ENCODE results near the gene MAPKAP1.
A peak's percentile ranks its signal among the peaks of the same experiment; 100 is the strongest.

The MAPKAP1 gene

DNA sequence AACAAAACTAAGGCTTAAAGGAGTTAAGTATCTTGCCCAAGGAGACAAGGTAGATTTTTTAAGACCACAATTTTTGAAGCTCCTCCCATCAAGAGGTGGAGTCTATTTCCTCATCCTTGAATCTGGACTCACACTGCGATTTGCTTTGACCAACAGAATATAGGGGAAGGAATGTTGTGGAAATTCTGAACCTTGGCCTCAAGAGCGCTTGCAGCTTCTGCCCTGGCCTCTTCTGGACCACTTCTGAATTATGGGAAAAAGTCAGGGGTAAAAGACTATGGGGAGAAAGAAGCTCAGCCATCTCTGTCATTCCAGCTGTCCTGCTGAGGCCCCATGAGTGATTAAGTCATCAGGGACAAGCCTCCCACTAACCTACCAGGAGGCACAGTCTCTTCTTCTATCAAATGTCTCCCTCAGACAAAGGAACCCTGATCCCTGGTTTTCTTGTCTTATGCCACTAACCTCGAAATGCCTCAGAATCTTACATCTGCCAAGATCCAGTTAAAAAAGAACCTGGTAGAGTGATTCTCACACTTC, 25.9 kb downstream of the MAPKAP1 start:
- H3K27ac Mint-ChIP-seq = no peak overlapping the region
- no peak overlapping the region for H3K4me3 Mint-ChIP-seq
- H3K9me3 Mint-ChIP-seq = no peaks in the 10 kb centered on the region
- H3K27me3 Mint-ChIP-seq = no peaks in the 10 kb centered on the region
- ATAC-seq (replicated peaks) (no peak), DNase-seq (no peak)
- H3K36me3 Mint-ChIP-seq (ENCODE audit: insufficient read depth) = peaks cover 4% of the 10 kb centered on the region
- peaks cover 8 to 13% of the 10 kb centered on the region in 2 donors for H3K4me1 Mint-ChIP-seq (ENCODE audit: low read depth in 2 of 2)

DNA sequence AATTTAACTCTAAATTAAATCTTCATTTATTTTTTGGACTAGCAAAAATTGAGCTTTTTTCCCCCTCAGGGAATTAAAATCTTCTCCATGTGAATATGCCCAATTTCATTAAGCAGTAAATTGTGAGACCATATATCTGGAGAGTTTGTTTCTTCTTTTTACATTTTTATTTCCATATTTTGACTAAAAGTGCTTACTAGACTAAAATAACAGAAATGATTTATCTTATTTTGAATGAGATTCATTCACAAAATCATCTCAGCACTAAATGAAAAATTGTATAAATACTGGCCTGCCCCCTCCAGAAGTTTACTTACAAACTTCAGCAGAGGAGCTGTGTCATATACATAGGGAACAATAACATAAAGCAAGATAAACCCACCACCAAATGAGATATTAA, 26.6 kb downstream of the MAPKAP1 start:
- H3K4me1 Mint-ChIP-seq (ENCODE audit: low read depth in 2 of 2) = peaks cover 10 to 15% of the 10 kb centered on the region in 2 donors
- H3K27ac Mint-ChIP-seq = peak overlapping the region in 1 of 2 donors; percentile 2
- H3K4me3 Mint-ChIP-seq = no peak overlapping the region
- no peaks in the 10 kb centered on the region for H3K9me3 Mint-ChIP-seq
- no peaks in the 10 kb centered on the region for H3K36me3 Mint-ChIP-seq (ENCODE audit: insufficient read depth)
- no peaks in the 10 kb centered on the region for H3K27me3 Mint-ChIP-seq
- no peak for DNase-seq
- ATAC-seq (replicated peaks) = no peak

DNA sequence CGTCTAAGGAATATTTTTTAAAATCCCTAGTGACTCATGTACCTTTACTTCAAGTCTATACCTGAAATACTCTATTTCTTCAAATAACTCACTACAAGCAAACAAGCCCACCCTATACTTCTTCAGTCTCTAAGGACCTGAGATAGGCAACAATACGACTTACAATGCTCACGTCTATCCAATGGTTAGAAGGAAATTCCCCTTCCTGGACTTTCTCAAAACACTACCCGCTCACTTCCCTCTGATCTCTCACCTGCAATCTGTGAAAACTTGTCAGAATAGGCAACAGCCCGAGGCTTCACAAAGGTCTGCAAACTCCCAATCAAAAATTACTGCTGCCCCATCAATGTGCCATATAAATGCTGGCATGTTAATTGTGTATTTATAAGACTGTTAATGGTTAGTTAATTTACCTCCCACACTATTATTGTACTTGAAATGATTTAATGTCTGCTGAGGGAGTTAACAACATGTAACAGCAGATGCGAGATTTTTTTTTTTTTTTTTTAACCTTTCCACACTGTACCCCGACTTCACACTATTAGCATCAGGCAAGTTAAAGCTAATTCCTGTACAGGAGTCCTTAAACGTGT, 27.3 kb downstream of the MAPKAP1 start:
- Mint-ChIP-seq H3K4me3 (no peak overlapping the region), H3K4me1 (ENCODE audit: low read depth in 2 of 2) (peaks cover 7 to 19% of the 10 kb centered on the region in 2 donors), H3K27me3 (no peaks in the 10 kb centered on the region)

DNA sequence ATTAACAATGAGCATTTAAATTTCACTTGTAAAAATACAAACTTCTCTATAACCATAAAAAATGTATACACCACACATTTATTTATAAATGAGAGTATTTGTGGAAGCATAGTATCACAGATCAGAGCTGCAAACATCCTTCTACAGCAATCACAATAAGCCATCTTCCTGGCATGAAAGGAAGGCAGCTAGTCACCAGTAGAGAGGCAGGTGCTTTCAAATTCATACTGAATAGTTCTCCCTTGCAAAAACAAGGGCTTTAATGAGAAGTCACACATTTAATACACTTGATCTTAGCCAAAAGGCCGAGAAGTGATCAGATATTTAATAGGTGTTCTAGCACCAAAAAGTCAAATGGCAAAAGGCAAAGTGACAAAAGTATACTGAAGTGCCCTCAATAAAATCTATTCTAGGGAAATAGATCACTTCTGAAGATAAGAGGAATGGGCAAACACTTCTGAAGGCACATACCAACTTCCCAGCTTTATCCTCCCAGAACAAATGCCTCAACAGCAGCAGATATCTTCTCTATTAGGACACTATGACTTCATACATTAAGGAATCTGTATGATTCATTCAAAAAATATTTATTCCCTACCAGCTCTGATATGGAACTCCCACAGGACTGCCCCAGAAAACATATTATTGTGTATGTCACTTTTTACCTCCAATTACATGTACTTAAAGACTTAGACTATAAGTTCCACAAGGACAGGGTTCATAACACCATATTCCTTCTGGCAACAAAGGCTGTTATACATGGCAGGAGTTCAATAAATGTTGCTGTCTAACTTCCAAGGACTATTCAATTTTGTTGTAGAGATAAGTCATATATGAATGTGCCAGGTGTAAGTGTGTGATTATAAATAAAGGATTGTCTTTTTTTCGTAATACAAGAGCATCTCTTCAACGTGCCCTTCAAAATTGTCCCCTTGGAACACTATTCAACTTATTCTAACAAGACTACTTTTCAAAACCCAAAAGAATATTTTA, 31.7 kb downstream of the MAPKAP1 start:
- ATAC-seq (replicated peaks) (no peak), DNase-seq (no peak)
- H3K36me3 Mint-ChIP-seq (ENCODE audit: insufficient read depth) = peaks cover 4% of the 10 kb centered on the region
- no peaks in the 10 kb centered on the region for H3K27me3 Mint-ChIP-seq
- H3K4me1 Mint-ChIP-seq (ENCODE audit: low read depth in 2 of 2) = peaks cover 12 to 21% of the 10 kb centered on the region in 2 donors
- no peak overlapping the region for H3K4me3 Mint-ChIP-seq
- H3K27ac Mint-ChIP-seq = peak overlapping the region; percentile 49 to 50
- no peaks in the 10 kb centered on the region for H3K9me3 Mint-ChIP-seq

More for the DNA sequence above, 27.3 kb downstream of the MAPKAP1 start:
- Mint-ChIP-seq H3K36me3 (ENCODE audit: insufficient read depth) (no peaks in the 10 kb centered on the region), H3K27ac (no peak overlapping the region), H3K9me3 (no peaks in the 10 kb centered on the region)
- DNase-seq (no peak), ATAC-seq (replicated peaks) (no peak)

DNA sequence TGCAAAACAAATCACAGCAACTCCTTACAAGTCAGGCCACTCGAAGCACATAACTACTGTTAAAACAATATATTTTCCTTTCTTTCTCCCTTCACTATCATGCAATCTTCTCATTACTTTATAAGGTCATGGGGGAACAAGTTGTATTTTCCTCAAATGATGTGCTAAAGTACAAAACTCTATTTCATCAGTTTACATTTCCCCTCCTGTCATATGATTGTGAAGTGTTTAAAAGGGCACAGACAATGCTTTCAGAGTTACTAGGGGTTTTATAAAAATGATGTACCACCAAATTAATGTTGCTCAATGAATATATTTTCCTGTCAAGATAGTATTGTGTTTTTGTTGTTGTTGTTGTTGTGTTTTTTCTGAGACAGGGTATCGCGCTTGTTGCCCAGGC, 34.1 kb downstream of the MAPKAP1 start:
- no peak for ATAC-seq (replicated peaks)
- Mint-ChIP-seq H3K27me3 (no peaks in the 10 kb centered on the region), H3K36me3 (ENCODE audit: insufficient read depth) (peaks cover 14% of the 10 kb centered on the region), H3K4me1 (ENCODE audit: low read depth in 2 of 2) (peaks cover 10 to 16% of the 10 kb centered on the region in 2 donors), H3K9me3 (no peaks in the 10 kb centered on the region), H3K27ac (no peak overlapping the region), H3K4me3 (no peak overlapping the region)
- DNase-seq = no peak

DNA sequence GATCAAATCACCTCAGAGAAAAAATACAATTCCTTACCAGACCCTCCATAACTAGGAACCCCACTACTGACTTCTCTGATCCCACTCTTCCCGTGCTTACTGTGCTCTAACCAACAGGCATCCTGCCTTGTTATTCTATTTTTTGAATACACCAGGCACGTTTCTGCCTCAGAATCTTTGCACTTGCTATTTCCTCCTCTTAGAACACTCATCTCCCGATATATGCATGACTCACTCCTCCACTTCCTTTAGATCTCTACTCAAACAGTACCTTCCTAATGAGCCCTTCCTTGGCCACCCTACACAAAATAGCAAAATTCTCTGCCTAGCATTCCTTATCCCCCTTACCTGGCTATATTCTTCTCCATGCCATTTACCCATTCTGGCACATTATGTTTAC, 43.9 kb downstream of the MAPKAP1 start:
- DNase-seq = no peak
- peak overlapping the region in 1 of 2 donors; percentile 42 for H3K27ac Mint-ChIP-seq

DNA sequence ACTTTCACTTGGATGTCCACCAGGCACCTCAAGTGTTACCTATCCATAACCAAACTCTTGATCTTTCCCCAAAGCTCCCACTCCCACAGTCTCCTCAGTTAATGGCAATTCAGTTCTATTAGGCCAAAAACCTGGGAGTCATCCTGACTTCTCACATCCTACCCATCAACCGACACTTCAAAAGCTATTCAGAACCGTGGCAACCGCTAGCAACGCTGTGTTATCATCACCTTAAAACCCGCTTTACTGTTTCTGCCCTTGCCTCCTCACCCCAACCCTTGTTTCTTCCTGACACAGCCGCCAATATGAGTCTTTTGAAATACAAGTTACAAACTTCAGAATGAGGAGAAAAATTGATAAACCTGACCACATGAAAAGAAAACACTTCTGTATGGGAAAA, 46.5 kb downstream of the MAPKAP1 start:
- H3K9me3 Mint-ChIP-seq = no peaks in the 10 kb centered on the region
- H3K27ac Mint-ChIP-seq = no peak overlapping the region
- ATAC-seq (replicated peaks) (no peak), DNase-seq (no peak)
- H3K27me3 Mint-ChIP-seq = no peaks in the 10 kb centered on the region
- no peaks in the 10 kb centered on the region for H3K36me3 Mint-ChIP-seq (ENCODE audit: insufficient read depth)
- peaks cover 7 to 18% of the 10 kb centered on the region in 2 donors for H3K4me1 Mint-ChIP-seq (ENCODE audit: low read depth in 2 of 2)
- H3K4me3 Mint-ChIP-seq = no peak overlapping the region

More for the DNA sequence above, 43.9 kb downstream of the MAPKAP1 start:
- Mint-ChIP-seq H3K4me3 (no peak overlapping the region), H3K4me1 (ENCODE audit: low read depth in 2 of 2) (peaks cover 4 to 10% of the 10 kb centered on the region in 2 donors), H3K36me3 (ENCODE audit: insufficient read depth) (peaks cover 7% of the 10 kb centered on the region), H3K27me3 (no peaks in the 10 kb centered on the region), H3K9me3 (no peaks in the 10 kb centered on the region)
- no peak for ATAC-seq (replicated peaks)

DNA sequence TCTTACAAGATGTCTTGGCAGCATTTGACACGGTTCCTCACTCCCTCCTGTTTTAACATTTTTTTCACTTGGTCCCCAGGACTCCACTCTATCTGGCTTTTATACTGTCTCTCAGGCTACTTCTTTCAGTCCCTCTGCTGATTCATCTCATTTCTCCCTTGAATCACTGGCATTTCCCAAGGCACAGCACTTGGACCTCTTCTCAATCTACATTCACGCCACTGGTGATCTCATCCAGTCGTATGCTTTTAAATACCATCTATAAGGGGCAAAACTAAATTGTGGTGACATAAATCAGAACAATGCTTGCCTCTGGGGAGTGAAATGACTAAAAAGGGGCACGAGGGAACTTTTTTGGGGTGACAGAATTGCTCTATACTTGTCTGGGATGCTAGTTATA, 47.1 kb downstream of the MAPKAP1 start:
- Mint-ChIP-seq H3K4me3 (no peak overlapping the region), H3K27me3 (no peaks in the 10 kb centered on the region), H3K9me3 (no peaks in the 10 kb centered on the region), H3K4me1 (ENCODE audit: low read depth in 2 of 2) (peaks cover 7 to 18% of the 10 kb centered on the region in 2 donors), H3K27ac (no peak overlapping the region), H3K36me3 (ENCODE audit: insufficient read depth) (no peaks in the 10 kb centered on the region)
- DNase-seq (no peak), ATAC-seq (replicated peaks) (no peak)

DNA sequence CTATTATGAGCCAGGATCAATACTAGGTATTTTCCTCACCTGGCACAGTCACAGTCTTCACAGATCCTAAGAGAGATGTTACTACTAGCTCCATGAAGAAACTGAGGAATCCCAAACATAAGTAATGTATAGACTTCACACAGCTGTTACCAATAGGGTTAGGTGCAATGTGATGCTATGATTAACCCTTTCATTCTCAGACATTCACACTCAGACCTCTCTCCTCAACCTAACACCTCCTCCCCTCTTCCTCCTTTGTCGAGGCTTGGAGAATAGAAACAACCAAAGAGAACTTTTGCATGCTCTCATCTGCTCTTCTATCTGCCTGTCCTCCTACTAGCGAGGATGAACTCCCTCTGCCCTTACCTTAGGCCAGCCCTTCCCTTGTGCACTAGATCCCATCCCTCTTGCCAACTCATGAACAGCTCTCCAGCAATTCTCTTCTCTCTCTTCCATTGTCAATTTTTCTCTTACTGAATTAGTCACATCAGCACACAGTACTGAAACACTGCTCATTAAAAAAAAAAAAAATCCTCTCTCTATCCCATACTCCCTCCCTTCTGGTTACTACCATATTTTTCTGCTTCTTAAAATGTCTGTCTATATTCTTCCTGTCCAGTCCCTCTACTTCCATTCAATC, 47.7 kb downstream of the MAPKAP1 start:
- ATAC-seq (replicated peaks) (no peak), DNase-seq (no peak)
- H3K36me3 Mint-ChIP-seq (ENCODE audit: insufficient read depth) = no peaks in the 10 kb centered on the region
- peaks cover 7 to 18% of the 10 kb centered on the region in 2 donors for H3K4me1 Mint-ChIP-seq (ENCODE audit: low read depth in 2 of 2)
- no peaks in the 10 kb centered on the region for H3K9me3 Mint-ChIP-seq
- H3K4me3 Mint-ChIP-seq = no peak overlapping the region
- H3K27ac Mint-ChIP-seq = no peak overlapping the region
- no peaks in the 10 kb centered on the region for H3K27me3 Mint-ChIP-seq

DNA sequence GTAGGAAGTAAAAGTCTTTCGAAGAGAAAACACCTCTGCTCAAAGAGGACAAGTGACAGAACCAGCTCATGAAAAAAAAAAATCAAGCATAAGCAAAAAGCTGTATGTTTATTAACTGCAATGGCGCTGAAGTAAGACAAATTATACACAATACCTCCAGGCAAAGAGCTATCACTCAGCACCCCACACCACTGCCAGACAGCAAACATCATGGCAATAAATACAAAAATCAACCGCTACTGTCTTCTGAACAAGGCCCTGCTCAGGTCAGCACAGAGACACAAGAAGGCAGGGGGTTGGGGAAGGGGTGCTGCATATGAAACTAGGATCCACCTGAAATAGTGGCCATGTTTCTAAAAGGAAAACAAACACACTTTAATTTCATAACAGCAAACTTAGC, 50.4 kb downstream of the MAPKAP1 start:
- no peaks in the 10 kb centered on the region for H3K36me3 Mint-ChIP-seq (ENCODE audit: insufficient read depth)
- DNase-seq = no peak
- no peak overlapping the region for H3K27ac Mint-ChIP-seq
- H3K27me3 Mint-ChIP-seq = no peaks in the 10 kb centered on the region
- no peak overlapping the region for H3K4me3 Mint-ChIP-seq
- H3K9me3 Mint-ChIP-seq = no peaks in the 10 kb centered on the region
- H3K4me1 Mint-ChIP-seq (ENCODE audit: low read depth in 2 of 2) = peaks cover 6 to 8% of the 10 kb centered on the region in 2 donors
- no peak for ATAC-seq (replicated peaks)

DNA sequence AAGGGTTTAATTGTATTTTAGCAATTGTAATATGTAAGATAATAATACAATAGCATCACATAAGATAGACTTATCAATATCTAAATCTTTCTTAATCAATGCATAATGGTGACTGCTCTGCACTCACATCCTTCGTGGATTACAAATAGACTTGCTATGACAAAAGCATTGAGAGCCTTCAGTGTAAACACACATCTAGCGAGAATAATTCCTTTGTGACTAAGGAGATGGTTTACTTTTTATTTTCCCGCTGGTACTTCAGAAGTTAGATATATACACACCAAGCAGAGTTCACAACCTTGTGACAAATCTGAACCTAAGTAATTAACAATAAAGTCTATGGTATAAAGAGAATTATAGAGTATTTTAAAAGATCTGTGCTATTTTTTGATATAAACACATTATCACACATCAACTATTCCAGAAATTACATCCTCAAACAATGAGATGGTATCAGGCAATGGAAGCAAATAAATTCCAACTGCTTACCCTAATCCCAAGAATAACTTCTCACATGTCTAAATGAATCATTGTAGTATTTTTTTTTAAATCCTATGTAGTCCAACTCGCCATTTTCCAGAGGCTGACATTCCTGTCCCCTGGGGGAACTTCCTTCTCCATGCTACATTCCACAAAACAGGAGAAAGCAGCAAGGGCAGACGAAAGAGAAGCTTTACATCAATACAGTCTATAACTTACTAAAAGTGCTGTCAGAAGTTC, 51.2 kb downstream of the MAPKAP1 start:
- Mint-ChIP-seq H3K27ac (no peak overlapping the region), H3K9me3 (no peaks in the 10 kb centered on the region), H3K4me1 (ENCODE audit: low read depth in 2 of 2) (peaks cover 6 to 11% of the 10 kb centered on the region in 2 donors), H3K4me3 (no peak overlapping the region), H3K27me3 (no peaks in the 10 kb centered on the region), H3K36me3 (ENCODE audit: insufficient read depth) (no peaks in the 10 kb centered on the region)
- ATAC-seq (replicated peaks) (no peak), DNase-seq (no peak)

DNA sequence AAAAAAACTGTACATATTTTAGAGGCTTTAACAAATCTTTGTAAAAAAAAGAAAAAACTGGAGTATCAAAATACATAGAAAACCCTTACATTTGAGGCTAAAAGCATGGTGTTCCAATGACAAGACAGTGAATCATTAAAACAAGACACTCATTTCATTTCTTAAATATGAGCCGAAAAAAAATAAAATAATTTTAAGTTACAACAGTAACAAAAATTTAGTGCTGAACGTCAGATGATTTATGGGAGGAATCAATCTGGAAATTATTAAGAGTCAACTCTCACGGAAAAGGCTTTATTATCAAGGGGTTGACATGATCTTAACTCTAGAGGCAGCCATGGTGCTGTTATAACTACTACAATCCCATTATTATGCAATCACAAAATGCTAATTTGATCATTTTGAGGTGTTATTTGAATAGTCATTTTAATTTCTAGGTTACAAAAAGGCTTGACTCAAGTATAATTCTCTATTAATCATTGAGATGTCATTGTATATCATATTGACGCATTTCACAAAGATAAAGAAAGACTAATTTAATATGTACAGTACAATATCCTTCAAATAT, 51.9 kb downstream of the MAPKAP1 start:
- ATAC-seq (replicated peaks) (no peak), DNase-seq (no peak)
- no peaks in the 10 kb centered on the region for H3K27me3 Mint-ChIP-seq
- no peaks in the 10 kb centered on the region for H3K36me3 Mint-ChIP-seq (ENCODE audit: insufficient read depth)
- no peak overlapping the region for H3K4me3 Mint-ChIP-seq
- no peak overlapping the region for H3K27ac Mint-ChIP-seq
- no peaks in the 10 kb centered on the region for H3K9me3 Mint-ChIP-seq
- peaks cover 11 to 18% of the 10 kb centered on the region in 2 donors for H3K4me1 Mint-ChIP-seq (ENCODE audit: low read depth in 2 of 2)

DNA sequence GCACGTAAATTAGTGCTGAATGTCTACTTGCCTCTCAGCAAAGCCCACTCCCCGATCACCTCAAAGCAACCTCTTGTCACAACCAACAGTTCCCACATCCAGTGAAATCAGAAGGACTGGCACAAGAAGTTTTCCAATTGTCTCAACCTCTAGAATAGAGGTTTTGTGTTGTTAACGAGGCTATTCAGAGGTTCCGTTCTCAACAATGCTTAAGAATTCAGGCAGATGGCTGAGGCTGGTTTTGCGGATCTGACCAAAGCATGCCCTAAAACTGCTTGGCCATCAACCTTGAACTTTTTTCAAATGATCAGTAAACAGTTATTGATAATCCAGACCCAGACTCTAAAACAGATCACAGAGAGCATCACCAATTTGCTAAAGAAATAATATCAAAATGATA, 52.9 kb downstream of the MAPKAP1 start:
- no peaks in the 10 kb centered on the region for H3K9me3 Mint-ChIP-seq
- DNase-seq (no peak), ATAC-seq (replicated peaks) (no peak)
- peaks cover 19 to 28% of the 10 kb centered on the region in 2 donors for H3K4me1 Mint-ChIP-seq (ENCODE audit: low read depth in 2 of 2)
- H3K36me3 Mint-ChIP-seq (ENCODE audit: insufficient read depth) = no peaks in the 10 kb centered on the region
- H3K4me3 Mint-ChIP-seq = no peak overlapping the region
- H3K27me3 Mint-ChIP-seq = no peaks in the 10 kb centered on the region
- no peak overlapping the region for H3K27ac Mint-ChIP-seq

Data from effector memory CD8-positive, alpha-beta T cell (primary cell).